NCI-H526 (cell line): ENCODE measurements around the gene SNRPE.
"Not testable (repeated sequence)": the region's sequence is repeated elsewhere in the genome, so short reads cannot be mapped to it uniquely, and the experiment has no call there.

Experiments used
- DNase-seq, 2 experiments: peaks; one replicate each; lab custom pipeline; 2025; lab: John Stamatoyannopoulos, UW

Gene SNRPE

GRCh38 chr1:203861379-203862184, at the start of gene SNRPE:
TSS of gene SNRPE (plus strand) at chr1:203861599. CDS start at chr1:203861660, 61 bp downstream.
- DNase-seq = peak; percentile 93 to 96

DNA sequence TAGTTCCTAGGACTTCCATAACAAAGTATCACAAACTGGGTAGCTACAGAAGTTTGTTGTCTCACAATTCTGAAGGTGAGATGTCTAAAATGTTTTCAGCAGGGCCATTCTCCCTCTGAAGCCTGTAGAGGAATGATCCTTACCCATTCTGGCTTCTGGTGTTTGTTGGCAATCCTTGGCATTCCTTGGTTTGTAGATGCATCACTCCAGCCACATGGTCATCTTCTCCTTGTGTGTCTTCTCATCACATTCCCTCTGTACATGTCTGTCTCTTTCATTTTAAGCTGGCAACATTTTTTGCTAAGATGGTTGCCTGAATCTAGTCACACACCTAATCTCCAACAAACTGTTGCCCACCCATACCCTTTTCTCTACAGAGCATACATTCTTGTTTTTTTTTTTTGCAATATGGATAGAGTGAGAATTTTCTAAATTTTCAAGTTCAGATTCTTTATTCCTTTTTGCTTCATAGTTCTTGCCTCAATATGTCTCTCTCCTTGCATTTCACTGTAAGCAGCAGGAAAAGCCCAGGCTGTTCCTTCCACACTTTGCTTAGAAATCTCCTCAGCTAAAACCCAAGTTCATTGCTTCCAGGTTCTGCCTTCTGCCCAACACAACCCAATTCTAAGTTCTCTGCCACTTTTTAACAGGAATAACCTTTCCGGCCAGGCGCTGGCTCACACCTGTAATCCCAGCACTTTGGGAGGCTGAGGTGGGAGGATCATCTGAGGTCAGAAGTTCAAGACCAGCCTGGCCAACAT, 47.6 kb upstream of the SNRPE start:
- DNase-seq = no peak

DNA sequence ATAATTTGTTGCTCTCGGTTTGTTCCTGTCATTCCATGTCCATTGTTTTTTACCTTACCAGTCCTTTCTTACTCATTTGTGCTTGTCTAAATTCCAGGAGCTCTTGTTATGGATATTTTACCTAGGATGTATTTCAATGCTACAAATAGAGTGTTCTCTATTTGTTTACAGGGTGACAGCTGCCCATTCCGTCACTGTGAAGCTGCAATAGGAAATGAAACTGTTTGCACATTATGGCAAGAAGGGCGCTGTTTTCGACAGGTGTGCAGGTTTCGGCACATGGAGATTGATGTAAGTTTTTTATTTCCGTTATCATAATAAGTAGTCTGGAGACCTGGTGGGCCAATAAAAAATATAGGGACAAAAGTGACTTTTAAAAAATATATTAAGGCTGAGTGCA, 43.0 kb upstream of the SNRPE start:
- DNase-seq = no peak

GRCh38 chr1:203823306-203823705, 38.1 kb upstream of the SNRPE start:
- DNase-seq = no peak

- no peak for DNase-seq
Measured at GRCh38 chr1:203826175-203826574, 35.2 kb upstream of the SNRPE start.

- DNase-seq = no peak
Measured at GRCh38 chr1:203828002-203828401, 33.4 kb upstream of the SNRPE start.

- no peak for DNase-seq
Measured at GRCh38 chr1:203828503-203828902, 32.9 kb upstream of the SNRPE start.

- not testable (repeated sequence) for DNase-seq
Measured at GRCh38 chr1:203829247-203829646, 32.2 kb upstream of the SNRPE start.

DNA sequence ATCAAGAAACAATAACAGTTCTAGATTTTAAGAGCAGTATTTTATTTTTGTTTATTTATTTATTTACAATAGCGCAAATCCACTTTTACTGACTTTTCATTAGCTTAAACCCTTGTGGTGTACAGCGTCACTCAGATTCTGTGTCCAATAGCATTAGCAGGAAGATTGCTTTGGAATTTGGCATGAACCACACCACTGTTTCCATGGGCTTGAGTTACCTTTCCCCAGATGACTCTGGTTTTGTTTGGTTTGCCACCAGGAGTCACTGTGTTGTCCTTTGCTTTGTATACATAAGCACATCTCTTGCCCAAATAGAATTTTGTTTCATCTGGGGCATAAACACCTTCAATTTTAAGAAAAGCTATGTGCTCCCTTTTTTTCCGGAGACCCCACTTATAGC, 25.9 kb upstream of the SNRPE start:
- DNase-seq = no peak

- no peak for DNase-seq
Measured at GRCh38 chr1:203839081-203839480, 22.3 kb upstream of the SNRPE start.

DNA sequence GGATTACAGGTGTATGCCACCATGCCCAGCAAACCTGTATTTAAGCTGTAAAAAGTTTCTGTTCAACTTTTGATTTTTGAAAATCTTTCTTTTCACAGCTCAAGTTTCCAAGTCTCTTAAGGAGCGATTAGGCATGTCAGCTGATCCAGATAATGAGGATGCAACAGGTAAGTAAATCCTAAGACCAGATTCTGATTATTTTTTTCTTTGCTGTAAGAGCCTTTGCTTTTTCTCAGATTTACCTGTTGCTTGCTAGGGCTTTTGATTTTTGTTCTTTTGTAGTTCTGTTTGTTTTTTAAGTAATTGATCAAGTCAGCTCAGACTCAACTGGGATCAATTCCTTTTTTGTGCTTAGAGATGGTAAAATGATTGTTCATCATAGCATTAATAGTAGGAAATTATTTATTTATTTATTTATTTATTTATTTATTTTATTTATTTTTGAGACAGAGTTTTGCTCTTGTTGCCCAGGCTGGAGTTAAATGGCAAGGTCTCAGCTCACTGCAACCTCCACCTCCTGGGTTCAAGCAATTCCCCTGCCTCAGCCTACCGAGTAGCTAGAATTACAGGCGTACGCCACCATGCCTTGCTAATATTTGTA, 21.1 kb upstream of the SNRPE start:
- no peak for DNase-seq

- no peak for DNase-seq
Measured at GRCh38 chr1:203842559-203842876, 18.9 kb upstream of the SNRPE start.

DNA sequence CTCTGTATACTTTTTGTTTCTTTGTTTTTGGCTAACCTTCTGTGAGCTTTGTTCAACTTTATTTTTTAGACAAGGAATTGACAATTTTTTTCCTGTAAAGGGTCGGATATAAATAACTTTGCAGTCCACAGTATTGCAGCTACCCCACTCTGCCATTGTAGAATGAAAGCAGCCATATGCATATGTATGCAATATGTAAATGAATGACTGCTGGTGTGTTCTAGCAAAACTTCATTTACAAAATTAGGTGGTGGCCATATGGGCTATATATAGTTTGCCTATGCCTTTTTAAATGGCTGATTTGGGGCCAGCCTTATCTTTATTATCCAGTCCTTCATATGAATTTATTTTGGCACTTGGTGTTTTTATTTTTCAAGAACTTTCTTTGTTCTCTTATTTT, 18.0 kb upstream of the SNRPE start:
- DNase-seq = no peak

DNA sequence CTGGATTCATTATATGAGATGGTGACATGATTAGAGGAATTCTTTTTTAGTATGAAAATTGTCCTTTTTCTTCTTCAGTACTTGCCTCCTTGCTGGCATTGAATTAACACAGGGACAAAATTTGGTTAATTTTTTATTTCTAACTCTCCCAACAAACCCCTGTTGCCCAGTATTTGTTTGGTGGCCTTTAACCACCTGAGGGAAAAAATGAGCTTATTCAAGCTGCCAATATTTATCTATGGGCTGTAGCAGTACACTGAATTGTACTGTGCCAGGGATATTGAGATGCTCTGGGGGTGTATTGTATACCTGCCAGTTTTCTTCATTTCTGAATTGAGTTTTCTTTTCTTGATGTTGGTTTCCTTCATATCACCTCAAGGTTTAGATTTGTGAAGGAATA, 8.3 kb upstream of the SNRPE start:
- not testable (repeated sequence) for DNase-seq

DNA sequence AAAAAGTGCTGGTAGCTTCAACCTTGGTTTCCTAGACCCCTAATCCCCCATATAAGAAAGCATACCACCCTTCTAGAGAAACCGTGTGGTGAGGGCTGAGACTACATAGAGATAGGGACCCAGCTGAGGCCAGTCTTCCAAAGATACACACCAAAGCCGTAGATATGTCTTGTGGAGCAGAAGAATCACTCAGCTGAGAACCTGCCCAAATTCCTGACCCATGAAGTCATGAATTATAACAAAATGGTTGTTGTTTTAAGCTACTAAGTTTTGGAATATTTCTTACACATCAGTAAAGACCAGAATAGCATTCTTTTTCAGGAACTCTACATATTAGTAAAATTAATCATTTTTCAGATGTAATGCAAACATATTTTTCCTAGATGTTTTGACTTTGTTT, 3.3 kb upstream of the SNRPE start:
- DNase-seq = no peak

- DNase-seq = no peak
Measured at GRCh38 chr1:203858975-203859374, 2.4 kb upstream of the SNRPE start.

GRCh38 chr1:203860396-203861025, 888 bp upstream of the SNRPE start:
- DNase-seq = no peak

DNA sequence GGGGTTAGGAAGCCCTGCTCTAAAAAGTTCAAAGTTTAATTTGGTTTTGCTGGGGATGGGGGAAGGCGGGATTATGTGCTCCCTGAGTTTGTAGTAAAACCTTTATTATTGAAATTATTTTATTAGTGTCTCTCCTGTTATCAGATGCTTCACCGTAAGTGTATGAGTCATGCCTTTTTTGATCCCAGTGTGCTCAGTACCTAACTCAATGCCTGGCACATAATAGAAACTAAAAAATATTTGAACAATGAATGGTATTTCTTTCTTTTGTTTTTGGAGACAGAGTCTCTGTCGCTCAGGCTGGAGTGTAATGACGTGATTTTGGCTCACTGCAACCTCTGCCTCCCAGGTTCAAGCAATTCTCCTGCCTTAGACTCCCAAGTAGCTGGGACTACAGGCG, 6.4 kb downstream of the SNRPE start:
- no peak for DNase-seq

- DNase-seq = no peak
Measured at GRCh38 chr1:203870245-203870644, 8.8 kb downstream of the SNRPE start.

- DNase-seq = peak; percentile 15 to 68
Measured at GRCh38 chr1:203871114-203871880, 9.9 kb downstream of the SNRPE start.

DNA sequence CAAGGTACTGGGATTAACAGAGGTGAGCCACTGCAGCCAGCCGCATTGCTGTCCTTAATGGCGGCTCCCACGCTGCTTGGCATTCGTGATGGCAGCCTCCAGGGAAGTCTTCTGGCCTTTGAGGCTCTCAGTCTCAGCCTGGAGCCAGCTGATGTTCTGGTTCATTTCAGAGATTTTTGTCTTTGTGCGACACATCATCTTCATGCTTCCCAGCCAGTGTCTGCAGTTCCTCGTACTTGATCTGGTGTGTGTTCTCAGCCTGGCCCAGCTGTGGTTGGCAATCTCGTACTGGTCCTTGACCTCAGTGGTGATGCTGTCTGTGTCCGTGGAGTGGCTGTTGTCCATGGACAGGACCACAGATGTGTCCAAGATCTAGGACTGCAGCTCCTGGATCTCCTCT, 11.7 kb downstream of the SNRPE start:
- no peak for DNase-seq

- DNase-seq = no peak
Measured at GRCh38 chr1:203878422-203878821, 17.0 kb downstream of the SNRPE start.
